ENCODE data around the gene SPDYE5. TPM values are rescaled to one million over a fixed set of nuclear protein-coding genes. Genes with fewer than 3 reads are reported as not detected.
"Not testable (repeated sequence)": the region's sequence is repeated elsewhere in the genome, so short reads cannot be mapped to it uniquely, and the experiment has no call there.

SPDYE5 gene
- total RNA-seq, 1 experiment from 2014 or later, result not detected

DNA sequence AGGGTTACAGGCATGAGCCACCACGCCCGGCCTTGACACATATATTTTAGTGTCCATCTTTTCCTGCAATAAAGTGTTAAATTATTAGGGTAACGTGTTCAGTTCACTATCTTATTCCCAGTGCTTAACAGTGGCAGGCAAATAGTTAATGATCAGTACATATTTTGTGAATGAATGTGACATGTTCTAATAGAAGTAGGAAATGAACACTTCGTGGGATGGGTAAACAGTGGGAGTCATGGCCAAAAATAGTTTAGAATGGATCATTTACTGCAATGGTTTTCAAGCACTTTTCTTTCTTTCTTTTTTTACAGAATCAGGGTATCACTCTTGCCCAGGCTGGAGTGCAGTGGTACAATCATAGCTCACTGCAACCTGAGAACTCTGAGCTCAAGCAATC, 22.0 kb upstream of the SPDYE5 start:
- H3K18ac ChIP-seq (ENCODE audit: insufficient read length, low read depth, low read length); H3K27me3 Mint-ChIP-seq (ENCODE audit: low read depth); H3K9ac ChIP-seq (ENCODE audit: extremely low read depth, insufficient read length, low read length); H4K5ac ChIP-seq (ENCODE audit: insufficient read length, low read depth, low read length); H2BK5ac ChIP-seq (ENCODE audit: insufficient read length, low read length); H4K20me1 ChIP-seq (ENCODE audit: control insufficient read depth, insufficient read depth, insufficient read length); H3K9me3 ChIP-seq (ENCODE audit: control insufficient read depth, low read depth, low read length); H3T11ph ChIP-seq (ENCODE audit: low read length); H2BK12ac ChIP-seq (ENCODE audit: insufficient read length, low read depth, low read length); H3K4me1 Mint-ChIP-seq; H3K14ac ChIP-seq (ENCODE audit: insufficient read depth, low read length); H3K4ac ChIP-seq (ENCODE audit: low read depth, low read length); H3K27ac ChIP-seq (ENCODE audit: insufficient read length, low read depth, low read length); H3K23me2 ChIP-seq (ENCODE audit: insufficient read length, low read depth, low read length, poor library complexity, severe bottlenecking); H3K9me3 Mint-ChIP-seq; H3K4me1 ChIP-seq (ENCODE audit: insufficient read depth, low read length); H4K91ac ChIP-seq (ENCODE audit: insufficient read length, low read depth, low read length); H2AFZ ChIP-seq (ENCODE audit: low read length); H2BK120ac ChIP-seq (ENCODE audit: low read depth, low read length, poor library complexity, severe bottlenecking); H3K23ac ChIP-seq (ENCODE audit: insufficient read length, low read depth, low read length); H3K79me1 ChIP-seq (ENCODE audit: insufficient read depth, low read depth, low read length, poor library complexity, severe bottlenecking); H3K4me3 Mint-ChIP-seq; H2BK15ac ChIP-seq (ENCODE audit: low read depth, low read length); DNase-seq; H3K79me2 ChIP-seq (ENCODE audit: insufficient read depth, low read length); H4K8ac ChIP-seq (replicated peaks; ENCODE audit: insufficient read length, low read depth, low read length); H3K4me2 ChIP-seq (ENCODE audit: insufficient read depth, insufficient read length, low read length); H2BK20ac ChIP-seq (ENCODE audit: low read depth, low read length, poor library complexity, severe bottlenecking); H3K27me3 ChIP-seq (ENCODE audit: insufficient read depth, low read length); H2AK5ac ChIP-seq (ENCODE audit: insufficient read length, low read length); H3K27ac Mint-ChIP-seq; H3K56ac ChIP-seq (ENCODE audit: insufficient read length, low read depth, low read length): not testable (repeated sequence)
- peaks cover 22 to 63% (median 62%) of the 10 kb centered on the region in 3 experiments for H3K36me3 Mint-ChIP-seq (ENCODE audit: insufficient read depth in 1 of 3, low read depth in 3 of 3)
- no CpG with 5 or more reads among the region's 4 CpGs for WGBS (ENCODE audit: extremely low coverage, insufficient read length, low lambda C conversion rate)

DNA sequence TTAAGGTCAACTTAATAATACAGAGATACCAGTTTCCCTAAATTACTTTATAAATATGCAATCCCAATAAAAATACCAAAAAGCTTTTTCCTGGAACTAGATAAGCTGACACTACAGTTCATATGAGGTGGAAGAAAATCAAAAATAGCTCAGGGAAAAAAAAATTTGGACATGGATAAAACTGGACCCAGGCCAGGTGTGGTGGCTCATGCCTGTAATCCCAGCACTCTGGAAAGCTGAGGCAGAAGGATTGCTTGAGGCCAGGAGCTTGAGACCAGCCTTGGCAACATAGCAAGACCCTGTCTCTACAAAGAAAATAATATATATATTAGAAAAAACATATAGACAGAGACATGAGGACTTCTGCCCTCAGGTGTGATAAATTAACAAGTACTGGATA, 14.7 kb upstream of the SPDYE5 start:
- not testable (repeated sequence) for H3K18ac ChIP-seq (ENCODE audit: insufficient read length, low read depth, low read length); H3K4ac ChIP-seq (ENCODE audit: low read depth, low read length); H4K5ac ChIP-seq (ENCODE audit: insufficient read length, low read depth, low read length); H3K27ac Mint-ChIP-seq; H4K8ac ChIP-seq (replicated peaks; ENCODE audit: insufficient read length, low read depth, low read length); H3K27me3 ChIP-seq (ENCODE audit: insufficient read depth, low read length); H2BK20ac ChIP-seq (ENCODE audit: low read depth, low read length, poor library complexity, severe bottlenecking); H3K79me2 ChIP-seq (ENCODE audit: insufficient read depth, low read length); H4K20me1 ChIP-seq (ENCODE audit: control insufficient read depth, insufficient read depth, insufficient read length); H2AFZ ChIP-seq (ENCODE audit: low read length); H3K23me2 ChIP-seq (ENCODE audit: insufficient read length, low read depth, low read length, poor library complexity, severe bottlenecking); H3K27ac ChIP-seq (ENCODE audit: insufficient read length, low read depth, low read length); H2BK120ac ChIP-seq (ENCODE audit: low read depth, low read length, poor library complexity, severe bottlenecking); DNase-seq; H3K9ac ChIP-seq (ENCODE audit: extremely low read depth, insufficient read length, low read length); H3K23ac ChIP-seq (ENCODE audit: insufficient read length, low read depth, low read length); H2BK12ac ChIP-seq (ENCODE audit: insufficient read length, low read depth, low read length); H3K4me1 Mint-ChIP-seq; H2BK5ac ChIP-seq (ENCODE audit: insufficient read length, low read length); H4K91ac ChIP-seq (ENCODE audit: insufficient read length, low read depth, low read length); H3K4me3 Mint-ChIP-seq; H3K9me3 ChIP-seq (ENCODE audit: control insufficient read depth, low read depth, low read length); H2AK5ac ChIP-seq (ENCODE audit: insufficient read length, low read length); H3K9me3 Mint-ChIP-seq; H3K79me1 ChIP-seq (ENCODE audit: insufficient read depth, low read depth, low read length, poor library complexity, severe bottlenecking); H3K56ac ChIP-seq (ENCODE audit: insufficient read length, low read depth, low read length); H3T11ph ChIP-seq (ENCODE audit: low read length); H2BK15ac ChIP-seq (ENCODE audit: low read depth, low read length); H3K4me1 ChIP-seq (ENCODE audit: insufficient read depth, low read length); H3K14ac ChIP-seq (ENCODE audit: insufficient read depth, low read length); H3K4me2 ChIP-seq (ENCODE audit: insufficient read depth, insufficient read length, low read length); H3K27me3 Mint-ChIP-seq (ENCODE audit: low read depth)
- H3K36me3 Mint-ChIP-seq (ENCODE audit: insufficient read depth in 1 of 3, low read depth in 3 of 3), result peaks cover 9 to 27% (median 25%) of the 10 kb centered on the region in 3 experiments; a peak in 6 of 7 replicates

DNA sequence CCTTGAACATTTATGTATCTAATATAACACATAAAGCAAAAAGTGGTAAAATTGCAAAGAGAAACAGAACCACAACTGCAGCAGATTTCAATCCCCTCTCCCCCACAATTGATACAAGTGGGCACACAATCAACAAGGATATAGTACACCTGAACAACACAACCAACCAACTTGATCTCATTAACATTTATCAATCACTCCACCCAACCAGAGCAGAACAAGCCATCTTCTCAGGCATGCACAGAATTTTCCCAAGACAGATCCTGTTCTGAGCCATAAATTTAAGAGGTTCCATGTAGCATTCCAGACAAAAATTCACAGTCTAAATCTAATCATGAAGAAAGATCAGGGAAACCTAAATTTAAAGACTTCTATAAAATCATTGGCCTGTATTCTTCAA, 11.8 kb upstream of the SPDYE5 start:
- not testable (repeated sequence) for H3K79me2 ChIP-seq (ENCODE audit: insufficient read depth, low read length); H3K9ac ChIP-seq (ENCODE audit: extremely low read depth, insufficient read length, low read length); H4K20me1 ChIP-seq (ENCODE audit: control insufficient read depth, insufficient read depth, insufficient read length); H3K9me3 ChIP-seq (ENCODE audit: control insufficient read depth, low read depth, low read length); H2BK20ac ChIP-seq (ENCODE audit: low read depth, low read length, poor library complexity, severe bottlenecking); H3K14ac ChIP-seq (ENCODE audit: insufficient read depth, low read length); H3K4ac ChIP-seq (ENCODE audit: low read depth, low read length); H3K9me3 Mint-ChIP-seq; H2BK5ac ChIP-seq (ENCODE audit: insufficient read length, low read length); H3K23ac ChIP-seq (ENCODE audit: insufficient read length, low read depth, low read length); H3K79me1 ChIP-seq (ENCODE audit: insufficient read depth, low read depth, low read length, poor library complexity, severe bottlenecking); H2BK120ac ChIP-seq (ENCODE audit: low read depth, low read length, poor library complexity, severe bottlenecking); H3K4me1 Mint-ChIP-seq; H4K91ac ChIP-seq (ENCODE audit: insufficient read length, low read depth, low read length); H3K27me3 Mint-ChIP-seq (ENCODE audit: low read depth); H3K4me2 ChIP-seq (ENCODE audit: insufficient read depth, insufficient read length, low read length); H3K27ac ChIP-seq (ENCODE audit: insufficient read length, low read depth, low read length); H4K8ac ChIP-seq (replicated peaks; ENCODE audit: insufficient read length, low read depth, low read length); H3K4me1 ChIP-seq (ENCODE audit: insufficient read depth, low read length); H3K56ac ChIP-seq (ENCODE audit: insufficient read length, low read depth, low read length); H4K5ac ChIP-seq (ENCODE audit: insufficient read length, low read depth, low read length); H3K27me3 ChIP-seq (ENCODE audit: insufficient read depth, low read length); DNase-seq; H2BK15ac ChIP-seq (ENCODE audit: low read depth, low read length); H3K23me2 ChIP-seq (ENCODE audit: insufficient read length, low read depth, low read length, poor library complexity, severe bottlenecking); H3K27ac Mint-ChIP-seq; H3K18ac ChIP-seq (ENCODE audit: insufficient read length, low read depth, low read length); H3T11ph ChIP-seq (ENCODE audit: low read length); H2AK5ac ChIP-seq (ENCODE audit: insufficient read length, low read length); H2AFZ ChIP-seq (ENCODE audit: low read length); H2BK12ac ChIP-seq (ENCODE audit: insufficient read length, low read depth, low read length); H3K4me3 Mint-ChIP-seq
- peaks cover 4 to 16% (median 14%) of the 10 kb centered on the region in 3 experiments; a peak in 6 of 7 replicates for H3K36me3 Mint-ChIP-seq (ENCODE audit: insufficient read depth in 1 of 3, low read depth in 3 of 3)
